Gastrocnemius medialis (tissue), 4 donors: ENCODE results near the gene GNAI1.

Experiments
- CTCF ChIP-seq, 5 experiments: fragments of 450-650 bp in 3 of 5; fragments of 200-600 bp in 2 of 5; sonication (generic) in 2 of 5; IDR thresholded peaks in 4 of 5; conservative IDR thresholded peaks in 1 of 5; 1 replicate in 4 of 5; 2 replicates in 1 of 5; pipeline ENCODE4 v1.5.1; 2016 to 2019; ENCODE audit warnings: antibody characterized with exemption in 5 of 5, mild to moderate bottlenecking in 3 of 5, moderate library complexity in 3 of 5
- POLR2A ChIP-seq, 2 donors: fragments of 450-650 bp; IDR thresholded peaks; one replicate each; pipeline ENCODE4 v1.6.1; 2017; ENCODE audit warnings: antibody characterized with exemption in 2 of 2, mild to moderate bottlenecking in 2 of 2, moderate library complexity in 2 of 2

- no peak for TF ChIP-seq CTCF (IDR thresholded peaks at IDR 0.05 in 4 of 5, conservative IDR thresholded peaks at IDR 0.05 in 1 of 5)
- TF ChIP-seq POLR2A (IDR thresholded peaks at IDR 0.05) = no peak
Observed at GRCh38 chr7:80225361-80225760, 90.7 kb downstream of the GNAI1 start.
